Hepatocyte (in vitro differentiated cells): ENCODE measurements around the gene TIRAP. TPM values are rescaled to one million over a fixed set of nuclear protein-coding genes. Genes with fewer than 3 reads are reported as not detected.
A peak's percentile ranks its signal among the peaks of the same experiment; 100 is the strongest.

Experiments
- DNase-seq: peaks from one replicate; pipeline ENCODE4 v3.0.0-alpha.2; 2016; ENCODE audit warnings: low spot score
- H2AFZ ChIP-seq: fragments of 200-600 bp; sonication (generic); 2 replicates; pipeline ENCODE4 v1.6.0; 2016; ENCODE audit warnings: antibody characterized with exemption, mild to moderate bottlenecking
- H3K27ac ChIP-seq: fragments of 200-600 bp; sonication (generic); 2 replicates; pipeline ENCODE4 v1.5.1; 2016; ENCODE audit warnings: mild to moderate bottlenecking
- H3K27me3 ChIP-seq: fragments of 200-600 bp; sonication (generic); 2 replicates; pipeline ENCODE4 v1.6.1; 2016
- H3K36me3 ChIP-seq: fragments of 200-600 bp; sonication (generic); replicated peaks from 2 replicates; pipeline ENCODE4 v1.5.1; 2016; ENCODE audit warnings: low read depth; ENCODE audit not compliant: insufficient read depth
- H3K4me1 ChIP-seq: fragments of 200-600 bp; sonication (generic); 2 replicates; pipeline ENCODE4 v1.5.1; 2016; ENCODE audit warnings: mild to moderate bottlenecking, moderate library complexity; ENCODE audit not compliant: insufficient read depth
- H3K4me2 ChIP-seq: fragments of 200-600 bp; sonication (generic); 2 replicates; pipeline ENCODE4 v1.6.0; 2016
- H3K4me3 ChIP-seq: fragments of 200-600 bp; sonication (generic); 2 replicates; pipeline ENCODE4 v1.5.1; 2016; ENCODE audit warnings: mild to moderate bottlenecking
- H3K79me2 ChIP-seq: fragments of 200-600 bp; sonication (generic); 2 replicates; pipeline ENCODE4 v1.6.0; 2017; ENCODE audit warnings: mild to moderate bottlenecking
- H3K9me2 ChIP-seq: fragments of 200-600 bp; sonication (generic); replicated peaks from 2 replicates; pipeline ENCODE4 v1.6.0; 2017; ENCODE audit warnings: mild to moderate bottlenecking; ENCODE audit not compliant: insufficient read depth
- H3K9me3 ChIP-seq: fragments of 200-600 bp; sonication (generic); 2 replicates; pipeline ENCODE4 v1.5.1; 2016; ENCODE audit warnings: low read depth, mild to moderate bottlenecking
- H4K20me1 ChIP-seq: fragments of 200-600 bp; sonication (generic); 2 replicates; pipeline ENCODE4 v1.6.0; 2016; ENCODE audit warnings: mild to moderate bottlenecking; ENCODE audit not compliant: insufficient read depth, poor library complexity, severe bottlenecking
- CTCF ChIP-seq: fragments of 200-600 bp; sonication (generic); IDR thresholded peaks from 2 replicates; pipeline ENCODE4 v1.5.1; 2016; ENCODE audit warnings: antibody characterized with exemption, mild to moderate bottlenecking; ENCODE audit not compliant: poor library complexity
- EZH2 ChIP-seq: fragments of 200-600 bp; sonication (generic); IDR thresholded peaks from 2 replicates; pipeline ENCODE4 v1.6.1; 2016; ENCODE audit warnings: antibody characterized with exemption, mild to moderate bottlenecking, borderline replicate concordance
- EZH2phosphoT487 ChIP-seq: fragments of 200-600 bp; sonication (generic); IDR thresholded peaks from one replicate; pipeline ENCODE4 v1.6.1; 2018; ENCODE audit warnings: antibody characterized with exemption, mild to moderate bottlenecking, low read depth, moderate library complexity; ENCODE audit not compliant: unreplicated experiment, severe bottlenecking
- WGBS: methylation state at CpG from one replicate; pipeline ENCODE4 v1.1.6; 2016; ENCODE audit warnings: low lambda C conversion rate; ENCODE audit errors: missing lambda C conversion rate; 5-methylcytosine and 5-hydroxymethylcytosine counted together
- polyA plus RNA-seq: library from polyadenylated mRNA; unstranded; fragments of >200 nt; fragmentation: Nextera tagmentation; extraction: Ambion mirVana; gene quantifications from 2 replicates; pipeline ENCODE4 v1.2.1, GENCODE V29; 2016
- total RNA-seq: library from RNA; depleted of rRNA; stranded (reverse); fragments of >200 nt; gene quantifications from 2 replicates; pipeline ENCODE4 v1.2.3, GENCODE V29; 2014

Gene TIRAP
- total and polyA plus RNA-seq, 2 experiments from 2014 or later: 5.3 to 6.4 TPM

- Histone ChIP-seq H3K27me3 (no peaks in the 10 kb centered on the region), H3K79me2 (no peaks in the 10 kb centered on the region), H3K9me2 (no peaks in the 10 kb centered on the region), H3K4me1 (peaks cover 13% of the 10 kb centered on the region), H3K4me2 (no peak overlapping the region), H4K20me1 (no peaks in the 10 kb centered on the region), H3K27ac (peak overlapping the region; percentile 23), H2AFZ (no peak overlapping the region), H3K36me3 (no peaks in the 10 kb centered on the region), H3K4me3 (no peak overlapping the region), H3K9me3 (no peaks in the 10 kb centered on the region)
- 83% methylated on average over 5 of the region's 5 CpGs for WGBS
- no peak for TF ChIP-seq EZH2
- no peak for TF ChIP-seq CTCF
- TF ChIP-seq EZH2phosphoT487: no peak
- DNase-seq: no peak
Measured at GRCh38 chr11:126332221-126332711, 49.4 kb downstream of the TIRAP start.

GRCh38 chr11:126333142-126333541, 50.2 kb downstream of the TIRAP start:
- no peak for DNase-seq
- Histone ChIP-seq H4K20me1 (no peaks in the 10 kb centered on the region), H3K27ac (no peak overlapping the region), H3K4me1 (peaks cover 17% of the 10 kb centered on the region), H3K36me3 (no peaks in the 10 kb centered on the region), H3K9me3 (no peaks in the 10 kb centered on the region), H3K4me3 (no peak overlapping the region), H3K79me2 (no peaks in the 10 kb centered on the region), H3K27me3 (no peaks in the 10 kb centered on the region), H3K4me2 (no peak overlapping the region), H2AFZ (no peak overlapping the region), H3K9me2 (no peaks in the 10 kb centered on the region)
- TF ChIP-seq CTCF (no peak), EZH2phosphoT487 (no peak), EZH2 (no peak)
- WGBS: 88% methylated on average over 7 of the region's 7 CpGs

GRCh38 chr11:126334659-126335462, 52.0 kb downstream of the TIRAP start:
- 82% methylated on average over 6 of the region's 6 CpGs for WGBS
- Histone ChIP-seq H3K4me1 (peaks cover 19% of the 10 kb centered on the region), H4K20me1 (no peaks in the 10 kb centered on the region), H3K27ac (peak overlapping the region; percentile 62), H3K79me2 (no peaks in the 10 kb centered on the region), H2AFZ (no peak overlapping the region), H3K4me2 (no peak overlapping the region), H3K36me3 (no peaks in the 10 kb centered on the region), H3K9me3 (no peaks in the 10 kb centered on the region), H3K27me3 (no peaks in the 10 kb centered on the region), H3K9me2 (no peaks in the 10 kb centered on the region), H3K4me3 (no peak overlapping the region)
- TF ChIP-seq CTCF (no peak), EZH2phosphoT487 (no peak), EZH2 (no peak)
- DNase-seq: no peak
